Mucosa of descending colon (tissue), 3 donors: ENCODE measurements around the gene PXN. TPM values are rescaled to one million over a fixed set of nuclear protein-coding genes. Genes with fewer than 3 reads are reported as not detected.

Experiments used
- ATAC-seq: fragments of 200-7000 bp; cut with Tn5 transposase; one replicate; pipeline ENCODE4 v1.9.1; 2020; ENCODE audit warnings: mild to moderate bottlenecking, moderate library complexity
- DNase-seq, 3 donors: peaks; one replicate each; pipeline ENCODE4 v3.0.0-alpha.2; 2020
- H3K36me3 ChIP-seq: fragments of 200-600 bp; one replicate; pipeline ENCODE4 v1.8.0; 2021; ENCODE audit warnings: low read depth, mild to moderate bottlenecking
- H3K4me1 ChIP-seq: fragments of 200-600 bp; one replicate; pipeline ENCODE4 v1.8.0; 2021; ENCODE audit warnings: low read depth, mild to moderate bottlenecking
- H3K4me3 ChIP-seq: fragments of 200-600 bp; one replicate; pipeline ENCODE4 v1.8.0; 2021; ENCODE audit warnings: mild to moderate bottlenecking
- H3K9me3 ChIP-seq: fragments of 200-600 bp; one replicate; pipeline ENCODE4 v1.8.0; 2021; ENCODE audit warnings: mild to moderate bottlenecking
- intact Hi-C, 2 donors: fragments of 100-400 bp; cut with DNase I in 1 of 2; cut with micrococcal nuclease in 1 of 2; formaldehyde crosslinking; loops; one replicate each; pipeline versions ENCODE4 v1.11.0 to v1.11.1; 2022; cut with DNase I, micrococcal nuclease
- total RNA-seq, 3 donors: library from RNA; stranded (reverse); fragmentation: NEBNext Ultra II Directional in 2 of 3; extraction: Animal tissue kit (Norgen Biotek cat#: 25700) in 2 of 3; gene quantifications; one replicate each; pipeline versions ENCODE4 v1.2.1 to v1.2.4, GENCODE V29; 2021 to 2023
- TF ChIP-seq, protein P1 (sequence below): fragments of 200-600 bp; IDR thresholded peaks from one replicate; pipeline ENCODE4 v1.8.0; 2022; ENCODE audit warnings: antibody characterized with exemption, mild to moderate bottlenecking
- donor health status: DM: no; HTN: no; CAD: no; lungs with moderate emphysema.
- donor health status: DM: no; HTN: no; CAD: no.
- donor health status: DM: no; HTN: yes; CAD: no.

Gene PXN
- total RNA-seq, 3 donors from 2014 or later, result 117 to 167 (median 146) TPM

DNA sequence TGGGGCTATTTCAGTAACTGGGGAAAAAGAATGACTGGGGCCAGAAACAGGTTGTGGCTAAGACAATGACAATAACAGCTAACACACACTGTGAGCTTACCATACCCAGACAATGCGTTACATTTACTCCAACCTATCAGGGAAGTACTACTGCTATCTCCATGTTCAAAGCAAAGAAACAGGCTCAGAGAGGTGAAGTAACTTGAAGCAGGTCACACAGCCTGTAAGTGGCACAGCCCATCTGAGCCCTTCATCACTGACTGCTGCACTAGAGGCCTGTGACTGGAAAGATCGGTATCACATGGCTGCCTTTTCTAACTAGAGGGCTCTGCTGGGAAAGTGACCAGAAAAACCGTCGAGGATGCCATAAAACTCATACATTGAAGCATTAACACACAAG, 78.9 kb downstream of the PXN start:
- intact Hi-C loops, result no loop called here
- peaks cover 3% of the 10 kb centered on the region for H3K36me3 ChIP-seq
- TF ChIP-seq, protein P1, sequence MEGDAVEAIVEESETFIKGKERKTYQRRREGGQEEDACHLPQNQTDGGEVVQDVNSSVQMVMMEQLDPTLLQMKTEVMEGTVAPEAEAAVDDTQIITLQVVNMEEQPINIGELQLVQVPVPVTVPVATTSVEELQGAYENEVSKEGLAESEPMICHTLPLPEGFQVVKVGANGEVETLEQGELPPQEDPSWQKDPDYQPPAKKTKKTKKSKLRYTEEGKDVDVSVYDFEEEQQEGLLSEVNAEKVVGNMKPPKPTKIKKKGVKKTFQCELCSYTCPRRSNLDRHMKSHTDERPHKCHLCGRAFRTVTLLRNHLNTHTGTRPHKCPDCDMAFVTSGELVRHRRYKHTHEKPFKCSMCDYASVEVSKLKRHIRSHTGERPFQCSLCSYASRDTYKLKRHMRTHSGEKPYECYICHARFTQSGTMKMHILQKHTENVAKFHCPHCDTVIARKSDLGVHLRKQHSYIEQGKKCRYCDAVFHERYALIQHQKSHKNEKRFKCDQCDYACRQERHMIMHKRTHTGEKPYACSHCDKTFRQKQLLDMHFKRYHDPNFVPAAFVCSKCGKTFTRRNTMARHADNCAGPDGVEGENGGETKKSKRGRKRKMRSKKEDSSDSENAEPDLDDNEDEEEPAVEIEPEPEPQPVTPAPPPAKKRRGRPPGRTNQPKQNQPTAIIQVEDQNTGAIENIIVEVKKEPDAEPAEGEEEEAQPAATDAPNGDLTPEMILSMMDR, result no peak
- no peaks in the 10 kb centered on the region for H3K9me3 ChIP-seq
- no peak for ATAC-seq
- H3K4me3 ChIP-seq, result no peak overlapping the region
- H3K4me1 ChIP-seq, result peaks cover 3% of the 10 kb centered on the region
- DNase-seq, result no peak

DNA sequence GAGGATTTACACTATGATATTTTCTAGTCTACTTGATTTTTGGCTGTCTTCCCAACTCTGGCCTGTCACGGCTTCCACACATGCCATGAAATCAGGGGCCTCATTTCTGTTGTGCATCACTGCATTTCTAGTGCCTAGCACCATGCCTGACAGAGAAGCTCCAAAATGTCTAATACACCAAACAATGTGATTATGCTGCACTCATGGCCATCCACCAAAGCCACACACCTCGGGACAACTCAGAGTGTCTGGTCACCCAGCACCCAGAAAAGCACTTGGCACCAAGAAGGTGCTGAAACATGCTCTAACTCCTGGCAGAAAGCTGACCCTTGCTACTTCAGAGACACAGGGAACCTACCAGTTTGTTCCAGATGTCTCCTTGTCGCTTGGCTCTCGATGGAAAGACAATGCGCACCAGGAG, 82.3 kb downstream of the PXN start:
- TF ChIP-seq, protein P1, result no peak
- H3K4me3 ChIP-seq, result no peak overlapping the region
- intact Hi-C loops, result no loop called here
- H3K36me3 ChIP-seq, result peaks cover 13% of the 10 kb centered on the region
- DNase-seq (no peak), ATAC-seq (no peak)
- no peaks in the 10 kb centered on the region for H3K9me3 ChIP-seq
- H3K4me1 ChIP-seq, result no peaks in the 10 kb centered on the region

DNA sequence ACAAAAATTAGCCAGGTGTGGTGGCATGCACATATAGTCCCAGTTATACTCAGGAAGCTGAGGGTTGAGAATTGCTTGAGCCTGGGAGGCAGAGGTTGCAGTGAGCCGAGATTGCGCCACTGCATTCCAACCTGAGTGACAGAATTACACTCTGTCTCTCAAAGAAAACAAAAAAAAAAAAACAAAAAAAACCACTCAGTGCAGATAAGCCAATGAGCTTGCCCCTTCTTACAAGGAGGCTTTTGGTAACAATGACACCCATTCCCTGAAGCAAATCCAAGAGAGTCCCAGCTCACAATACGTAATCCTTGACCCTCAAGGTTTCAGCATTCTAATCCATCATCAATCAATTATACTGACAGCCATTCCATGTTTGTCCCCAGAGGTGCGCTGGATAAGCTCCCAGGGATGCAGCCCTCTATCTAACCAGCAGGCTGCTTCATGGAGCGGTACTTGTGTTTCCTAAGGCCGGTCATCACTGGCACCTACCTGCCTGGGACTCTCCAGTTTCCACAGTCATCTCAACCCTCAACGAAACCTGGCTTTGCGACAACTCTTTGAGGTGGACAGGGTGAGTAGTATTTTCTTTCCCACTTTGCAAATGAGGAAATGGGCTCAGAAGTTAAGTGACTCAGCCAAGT, 83.4 kb downstream of the PXN start:
- no peak for DNase-seq
- Histone ChIP-seq H3K4me1 (no peaks in the 10 kb centered on the region), H3K4me3 (no peak overlapping the region), H3K9me3 (no peaks in the 10 kb centered on the region), H3K36me3 (peaks cover 18% of the 10 kb centered on the region)
- no peak for ATAC-seq
- intact Hi-C loops, result no loop called here
- TF ChIP-seq, protein P1, result no peak

DNA sequence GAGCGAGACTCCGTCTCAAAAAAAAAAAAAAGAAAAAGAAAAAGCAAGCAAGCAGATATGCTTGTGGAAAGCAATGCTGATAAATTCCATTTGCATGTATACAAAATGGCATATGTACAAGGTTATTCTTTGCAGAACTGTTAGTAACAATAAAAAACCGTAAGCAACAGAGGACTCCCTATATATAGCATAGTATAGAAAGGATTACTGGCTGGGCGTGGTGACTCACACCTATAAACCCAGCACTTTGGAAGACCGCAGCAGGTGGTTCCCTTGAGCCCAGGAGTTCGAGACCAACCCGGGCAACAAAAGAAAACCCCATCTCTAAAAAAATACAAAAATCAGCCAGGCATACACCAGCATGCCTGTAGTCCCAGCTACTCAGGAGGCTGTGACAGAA, 84.6 kb downstream of the PXN start:
- DNase-seq (no peak), ATAC-seq (peak; percentile 55)
- Histone ChIP-seq H3K4me3 (no peak overlapping the region), H3K9me3 (no peaks in the 10 kb centered on the region), H3K36me3 (peaks cover 24% of the 10 kb centered on the region), H3K4me1 (no peaks in the 10 kb centered on the region)
- TF ChIP-seq, protein P1, result no peak
- intact Hi-C loops, result no loop called here

DNA sequence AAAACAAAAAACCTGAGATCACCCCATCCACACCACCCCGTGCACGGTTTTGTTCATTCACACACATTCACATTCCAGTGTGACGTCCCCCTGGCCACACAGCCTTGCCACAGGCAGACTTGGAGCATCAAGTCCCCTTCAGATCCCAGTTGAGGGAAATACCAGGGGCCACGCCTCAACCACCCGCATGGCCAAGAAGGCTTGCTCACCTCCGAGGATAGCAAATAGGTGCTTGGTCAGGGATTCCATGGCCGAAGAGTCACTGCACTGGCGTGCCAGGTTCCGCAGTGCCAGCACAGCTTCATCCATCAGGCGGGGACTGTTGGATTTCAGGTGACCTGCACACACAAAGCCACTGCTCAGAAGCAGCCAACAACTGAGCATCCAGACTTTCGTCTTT, 90.0 kb downstream of the PXN start:
- ATAC-seq (no peak), DNase-seq (no peak)
- Histone ChIP-seq H3K4me1 (no peaks in the 10 kb centered on the region), H3K4me3 (no peak overlapping the region), H3K36me3 (peaks cover 41% of the 10 kb centered on the region), H3K9me3 (no peaks in the 10 kb centered on the region)
- intact Hi-C loops, result no loop called here
- TF ChIP-seq, protein P1, result no peak

DNA sequence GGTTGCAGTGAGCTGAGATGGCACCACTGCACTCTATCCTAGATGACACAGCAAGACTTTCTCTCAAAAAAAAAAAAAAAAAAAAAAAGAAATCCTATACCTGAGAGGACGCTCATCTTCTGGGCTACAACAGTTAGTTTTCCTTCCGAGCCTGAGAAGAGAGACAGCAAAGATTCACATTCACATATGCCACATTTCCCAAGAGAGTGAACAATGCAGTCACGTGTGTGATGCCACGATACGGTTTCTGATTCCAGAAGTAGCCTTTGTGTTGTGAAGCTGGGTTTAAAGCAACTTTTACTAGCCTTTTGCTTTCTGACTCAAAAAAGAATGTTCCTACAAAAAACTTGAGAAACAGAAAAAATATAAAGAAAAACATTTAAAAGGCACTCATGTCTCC, 90.5 kb downstream of the PXN start:
- no peaks in the 10 kb centered on the region for H3K4me1 ChIP-seq
- intact Hi-C loops, result no loop called here
- H3K9me3 ChIP-seq, result no peaks in the 10 kb centered on the region
- no peak for DNase-seq
- TF ChIP-seq, protein P1, result no peak
- peaks cover 40% of the 10 kb centered on the region for H3K36me3 ChIP-seq
- no peak for ATAC-seq
- H3K4me3 ChIP-seq, result no peak overlapping the region
